HPDE6-E6E7 (cell line): ENCODE results near the gene CCR2.
"Not testable (repeated sequence)": the region's sequence is repeated elsewhere in the genome, so short reads cannot be mapped to it uniquely, and the experiment has no call there.

Experiments used
- DNase-seq: peaks from one replicate; pipeline ENCODE4 v3.0.0; 2011; ENCODE audit warnings: missing footprints; ENCODE audit errors: extremely low spot score

The CCR2 gene

DNA sequence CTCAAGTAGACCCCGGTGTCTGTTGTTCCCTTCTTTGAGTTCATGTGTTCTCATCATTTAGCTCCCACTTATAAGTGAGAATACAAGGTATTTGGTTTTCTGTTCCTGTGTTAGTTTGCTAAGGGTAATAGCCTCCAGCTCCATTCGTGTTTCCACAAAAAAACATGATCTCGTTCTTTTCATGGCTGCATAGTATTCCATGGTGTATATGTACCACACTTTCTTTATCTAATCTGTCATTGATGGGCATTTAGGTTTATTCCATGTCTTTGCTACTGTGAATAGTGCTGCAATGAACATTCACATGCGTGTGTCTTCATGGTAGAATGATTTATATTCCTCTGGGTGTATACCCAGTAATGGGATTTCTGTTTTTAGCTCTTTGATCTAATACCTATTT lies 49.0 kb downstream of the CCR2 start:
- DNase-seq: not testable (repeated sequence)

DNA sequence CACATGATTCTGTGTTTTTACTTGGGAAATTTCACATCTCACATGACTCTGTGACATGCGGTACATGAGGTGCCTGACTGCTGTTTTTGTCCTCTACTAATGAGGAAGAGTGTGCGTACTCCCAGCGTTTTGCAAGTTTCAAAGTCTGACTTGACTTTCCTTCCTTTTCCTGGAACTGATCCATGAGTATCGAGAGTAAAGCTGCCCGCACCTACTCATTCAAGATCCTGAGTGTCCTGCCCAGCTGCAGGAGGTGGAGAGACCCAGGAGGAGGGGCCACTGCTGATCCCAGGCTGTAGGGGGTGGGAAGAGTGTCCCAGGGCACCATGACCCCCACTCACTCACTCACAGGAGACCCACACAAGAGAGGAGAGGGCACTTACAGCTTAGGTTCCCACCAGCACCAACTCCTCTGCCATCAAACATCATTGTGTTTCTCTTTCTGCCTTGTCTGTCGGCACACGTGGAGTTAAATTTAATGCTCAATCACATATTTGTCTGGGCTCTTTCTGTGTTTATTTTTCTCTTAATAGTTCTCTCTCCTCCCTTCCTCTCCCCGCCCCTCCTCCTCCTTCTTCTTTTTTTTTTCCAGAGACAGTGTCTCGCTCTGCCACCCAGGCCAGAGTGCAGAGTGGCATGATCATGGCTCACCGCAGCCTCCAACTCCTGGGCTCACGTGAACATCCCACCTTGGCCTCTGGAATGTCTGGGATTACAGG lies 51.5 kb downstream of the CCR2 start:
- DNase-seq: no peak

DNA sequence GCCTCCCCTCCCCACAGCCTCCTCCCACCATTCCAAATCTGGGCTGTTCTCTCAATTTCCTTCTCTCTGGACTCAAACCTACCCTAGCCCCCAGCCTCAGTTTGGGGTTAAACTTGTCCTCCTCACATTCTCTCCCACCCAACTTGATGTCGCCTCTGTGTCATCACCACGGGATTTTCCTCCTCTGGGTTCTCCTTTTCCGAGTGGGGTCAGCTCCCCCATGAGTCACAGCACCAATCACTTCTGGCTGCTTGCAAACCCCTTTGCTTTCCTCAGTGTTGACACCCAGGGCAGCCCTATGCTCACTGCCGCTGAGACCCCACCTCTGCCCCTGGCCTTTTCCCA lies 52.5 kb downstream of the CCR2 start:
- DNase-seq: no peak

DNA sequence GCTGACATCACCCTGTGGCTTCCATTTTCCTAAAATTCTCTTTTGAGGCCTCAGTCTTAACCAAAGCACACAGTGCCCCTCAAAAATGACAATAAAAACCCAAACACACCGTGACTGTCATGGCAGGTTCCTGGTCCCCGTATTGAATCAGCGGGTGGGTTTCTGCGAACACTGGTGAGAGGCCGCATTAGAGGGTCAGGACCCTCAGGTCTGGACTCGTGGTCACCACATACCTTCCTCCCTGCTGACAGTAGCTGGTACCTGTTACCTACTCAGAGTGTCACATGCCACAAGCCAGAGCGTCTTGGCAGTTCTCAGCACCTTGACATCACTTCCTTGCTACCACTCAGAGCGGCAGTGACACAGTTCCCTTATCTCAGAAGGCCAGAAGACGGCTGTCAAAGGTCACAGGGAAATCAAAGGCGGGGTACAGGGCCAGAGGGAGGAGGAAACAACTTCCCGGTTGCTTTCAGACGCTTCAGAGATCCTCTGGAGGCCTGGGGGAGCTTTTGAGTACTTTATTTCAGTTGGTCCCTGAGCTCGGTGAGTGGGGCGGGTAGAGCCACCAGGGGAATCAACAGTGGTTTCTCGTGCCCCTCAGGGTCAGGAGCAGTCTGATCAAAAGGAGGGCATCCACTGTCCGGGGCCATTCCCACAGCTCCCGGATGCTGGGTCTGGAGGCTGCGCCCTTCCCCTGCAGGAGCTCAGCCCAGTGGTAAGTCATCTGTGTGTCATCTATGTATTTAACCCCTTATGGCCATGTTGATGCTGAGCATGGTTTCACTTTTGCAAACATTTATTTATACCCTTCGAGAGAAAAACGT lies 53.1 kb downstream of the CCR2 start, which contains the start of the genes CCR5AS and CCRL2:
CCR5AS (minus strand) TSS at position 279 of the 824 bp plus-strand sequence.
CCRL2 (plus strand) TSS at position 472 of the 824 bp plus-strand sequence. CDS start 821 bp downstream, outside the sequence.
- peak; percentile 21 for DNase-seq

DNA sequence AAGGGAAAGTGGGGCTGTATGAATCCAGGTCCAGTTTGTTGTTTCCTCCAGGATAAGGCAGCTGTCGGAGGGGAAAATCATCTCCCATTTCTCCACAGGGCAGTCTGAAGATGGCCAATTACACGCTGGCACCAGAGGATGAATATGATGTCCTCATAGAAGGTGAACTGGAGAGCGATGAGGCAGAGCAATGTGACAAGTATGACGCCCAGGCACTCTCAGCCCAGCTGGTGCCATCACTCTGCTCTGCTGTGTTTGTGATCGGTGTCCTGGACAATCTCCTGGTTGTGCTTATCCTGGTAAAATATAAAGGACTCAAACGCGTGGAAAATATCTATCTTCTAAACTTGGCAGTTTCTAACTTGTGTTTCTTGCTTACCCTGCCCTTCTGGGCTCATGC lies 54.1 kb downstream of the CCR2 start:
- DNase-seq: no peak

DNA sequence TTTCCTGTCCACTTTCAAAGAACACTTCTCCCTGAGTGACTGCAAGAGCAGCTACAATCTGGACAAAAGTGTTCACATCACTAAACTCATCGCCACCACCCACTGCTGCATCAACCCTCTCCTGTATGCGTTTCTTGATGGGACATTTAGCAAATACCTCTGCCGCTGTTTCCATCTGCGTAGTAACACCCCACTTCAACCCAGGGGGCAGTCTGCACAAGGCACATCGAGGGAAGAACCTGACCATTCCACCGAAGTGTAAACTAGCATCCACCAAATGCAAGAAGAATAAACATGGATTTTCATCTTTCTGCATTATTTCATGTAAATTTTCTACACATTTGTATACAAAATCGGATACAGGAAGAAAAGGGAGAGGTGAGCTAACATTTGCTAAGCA lies 54.9 kb downstream of the CCR2 start:
- no peak for DNase-seq

DNA sequence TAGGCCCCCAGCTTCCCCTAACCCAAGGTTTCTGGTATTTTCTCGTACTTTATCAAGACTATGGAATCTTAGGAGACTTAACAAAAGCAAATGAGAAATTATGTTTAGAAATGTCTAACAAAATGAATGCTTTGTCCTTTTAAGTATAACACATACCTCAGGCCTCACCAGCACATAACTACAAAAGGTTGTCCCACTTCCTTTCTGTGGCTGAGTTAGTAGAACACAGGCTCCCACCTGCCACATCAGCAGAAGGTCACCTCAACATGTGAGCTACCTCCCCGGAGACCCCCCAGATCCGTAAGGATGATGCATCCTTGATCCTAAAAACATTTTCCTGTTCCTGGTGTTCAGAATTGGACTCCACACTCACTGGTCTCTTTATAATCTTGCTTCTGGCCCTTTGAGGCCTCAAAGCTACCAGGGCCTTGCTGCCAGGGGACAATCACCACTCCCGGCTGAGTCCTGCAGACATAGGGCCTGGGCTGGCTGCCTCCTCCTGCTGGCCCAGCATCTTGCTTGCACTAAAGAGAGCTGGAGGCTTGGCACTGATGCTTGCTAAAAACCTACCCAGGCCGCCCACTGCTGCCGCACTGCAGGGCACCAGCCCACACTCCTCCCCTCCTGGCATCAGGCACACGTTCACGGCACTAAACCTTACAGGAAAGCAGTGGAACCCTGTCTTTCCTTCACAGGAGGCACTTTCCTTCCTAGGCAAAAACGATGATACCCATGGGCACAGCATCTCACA lies 56.0 kb downstream of the CCR2 start:
- DNase-seq: no peak
